ENCODE data around the gene UTP15.
A peak's percentile ranks its signal among the peaks of the same experiment; 100 is the strongest.

The UTP15 gene

DNA sequence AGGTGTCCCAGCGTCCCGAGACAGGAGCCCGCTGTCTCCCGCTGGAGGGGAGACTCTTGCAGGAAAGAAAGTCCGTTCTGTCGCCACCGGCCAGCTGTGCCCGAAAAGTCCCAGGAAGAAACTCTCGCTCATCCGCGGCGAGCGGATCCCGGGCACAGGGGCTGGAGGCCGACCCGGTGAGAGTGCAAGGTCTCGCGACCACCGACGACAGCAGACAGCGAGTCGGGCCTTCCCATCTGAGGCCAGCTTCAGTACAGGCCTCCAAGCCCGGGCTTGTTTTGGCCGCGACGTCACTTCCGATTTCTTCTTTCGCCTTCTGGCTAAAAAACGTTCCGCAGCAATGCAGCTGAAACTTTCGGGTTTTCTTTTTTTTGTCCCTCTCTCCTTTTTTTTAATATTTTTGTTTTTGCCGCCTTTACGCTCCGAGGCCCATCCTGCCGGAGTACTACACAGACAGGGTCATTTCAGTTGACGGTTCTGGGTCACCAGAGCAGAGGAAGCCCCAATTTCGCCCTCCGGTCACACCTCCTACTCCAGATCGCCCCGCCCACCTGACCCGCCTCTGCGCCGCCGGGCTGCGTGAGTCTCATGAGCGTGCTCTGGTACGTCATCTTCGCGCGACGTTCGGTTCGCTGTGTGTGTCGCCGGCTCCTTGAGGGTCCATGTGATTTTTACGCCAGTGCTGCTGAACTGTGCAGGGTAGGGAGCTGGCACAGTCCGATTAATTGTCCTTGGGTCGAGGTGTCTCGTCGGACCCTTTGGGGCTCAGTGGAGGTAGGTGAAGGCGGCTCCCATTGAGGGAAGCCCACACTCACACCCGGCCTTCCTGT, at the start of gene UTP15, which contains the start of gene ANKRA2:
Gene UTP15 (plus strand): TSS at position 605 of the 830 bp plus-strand sequence. CDS start 1,602 bp downstream, outside the sequence.
Gene ANKRA2 (minus strand): TSS at position 501 of the 830 bp plus-strand sequence. CDS start 2,758 bp downstream, outside the sequence.
- H3K4me1 ChIP-seq (ENCODE audit: control insufficient read depth, insufficient read depth, low read length), result peaks cover 8% of the 10 kb centered on the region
- H3K36me3 ChIP-seq (ENCODE audit: control insufficient read depth, insufficient read depth, low read length), result peaks cover 4% of the 10 kb centered on the region

DNA sequence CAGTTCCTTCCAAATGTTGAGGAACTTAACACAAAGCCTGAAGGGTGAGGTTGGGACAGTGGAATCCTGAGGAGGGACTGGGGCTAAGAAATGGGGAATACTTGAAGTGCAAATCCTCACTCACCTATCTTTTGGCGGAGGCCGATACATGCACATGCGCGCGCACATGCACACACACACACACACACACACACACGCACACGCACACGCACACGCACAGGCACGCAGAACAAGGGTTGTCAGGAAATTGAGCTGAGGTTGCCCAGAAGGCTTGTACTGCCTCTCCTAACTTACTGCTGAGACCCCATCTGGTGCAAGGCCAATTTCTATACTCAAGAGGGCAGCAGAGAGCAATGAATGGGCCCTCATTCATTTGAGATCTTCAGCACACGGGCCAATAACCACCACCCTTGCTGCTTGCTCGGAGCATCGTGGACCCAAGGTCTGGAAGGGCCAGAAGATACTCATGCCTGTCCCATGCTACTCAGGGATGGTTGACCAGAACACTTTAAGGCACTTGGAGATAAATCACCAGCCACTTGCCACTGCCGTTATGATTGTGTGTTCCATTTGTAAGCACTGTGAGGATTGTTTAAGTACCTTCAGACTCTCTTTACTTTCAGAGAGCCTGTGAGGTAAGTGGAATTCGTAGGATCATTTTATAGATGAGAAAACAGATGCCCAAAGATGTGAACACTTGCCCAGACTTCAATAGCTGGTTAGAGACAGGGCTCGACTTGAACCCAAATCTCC, 45.8 kb upstream of the UTP15 start:
- Histone ChIP-seq H3K9ac (ENCODE audit: low read length) (no peak overlapping the region), H3K36me3 (ENCODE audit: control insufficient read depth, insufficient read depth, low read length) (no peaks in the 10 kb centered on the region), H3K4me3 (ENCODE audit: low read length) (no peak overlapping the region), H3K27me3 (ENCODE audit: control insufficient read depth, insufficient read depth, low read length) (no peaks in the 10 kb centered on the region), H3K4me1 (ENCODE audit: control insufficient read depth, insufficient read depth, low read length) (no peaks in the 10 kb centered on the region), H3K27ac (ENCODE audit: low read depth, low read length) (no peak overlapping the region)

More for the DNA sequence above, at the start of gene UTP15, which contains the start of gene ANKRA2:
- Histone ChIP-seq H3K4me3 (ENCODE audit: low read length) (peak within 1 kb of the TSS; percentile 99), H3K9ac (ENCODE audit: low read length) (peak within 1 kb of the TSS; percentile 95), H3K27me3 (ENCODE audit: control insufficient read depth, insufficient read depth, low read length) (peaks cover 2% of the 10 kb centered on the region), H3K27ac (ENCODE audit: low read depth, low read length) (peak within 1 kb of the TSS; percentile 90)

DNA sequence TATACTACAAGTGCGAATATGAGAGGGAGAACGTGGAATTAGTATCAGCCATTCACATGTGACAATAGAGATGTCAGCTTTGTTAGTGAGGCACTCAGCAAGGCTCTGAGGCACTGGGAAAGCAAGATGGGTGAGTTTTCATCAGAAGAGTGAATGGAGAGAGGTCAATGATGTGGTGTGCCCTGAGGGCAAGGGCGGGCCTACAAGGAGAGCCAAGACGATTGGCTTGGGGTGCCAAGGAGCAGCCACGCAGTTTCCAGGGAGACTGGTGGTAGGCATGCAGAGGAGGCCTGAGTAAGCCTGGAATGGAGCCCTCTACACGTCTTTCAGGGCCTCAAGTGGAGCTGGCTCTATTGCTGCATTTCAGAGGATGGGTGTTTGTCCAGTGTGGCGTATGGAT, 42.6 kb upstream of the UTP15 start:
- Histone ChIP-seq H3K4me1 (ENCODE audit: control insufficient read depth, insufficient read depth, low read length) (no peaks in the 10 kb centered on the region), H3K27ac (ENCODE audit: low read depth, low read length) (no peak overlapping the region), H3K27me3 (ENCODE audit: control insufficient read depth, insufficient read depth, low read length) (no peaks in the 10 kb centered on the region), H3K9ac (ENCODE audit: low read length) (no peak overlapping the region), H3K36me3 (ENCODE audit: control insufficient read depth, insufficient read depth, low read length) (no peaks in the 10 kb centered on the region), H3K4me3 (ENCODE audit: low read length) (no peak overlapping the region)

DNA sequence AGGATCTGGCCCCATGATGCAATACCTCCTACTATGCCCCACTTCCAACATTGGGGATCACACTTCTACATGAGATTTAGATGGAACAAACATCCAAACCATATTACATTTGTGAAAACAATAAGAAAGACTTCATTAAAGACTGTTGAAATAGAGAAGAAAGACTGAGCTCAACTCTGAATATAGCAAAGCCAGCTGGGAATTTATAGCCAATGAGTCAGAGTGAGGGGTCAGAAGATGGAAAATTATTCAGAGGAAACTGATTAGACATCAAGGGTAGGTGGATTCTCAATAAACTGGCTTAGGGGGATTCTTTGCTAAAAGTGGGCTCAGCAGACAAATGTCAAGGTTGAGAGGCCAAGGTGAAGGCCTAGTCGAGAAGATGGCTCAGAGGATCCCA, 41.7 kb upstream of the UTP15 start:
- no peaks in the 10 kb centered on the region for H3K27me3 ChIP-seq (ENCODE audit: control insufficient read depth, insufficient read depth, low read length)
- H3K9ac ChIP-seq (ENCODE audit: low read length), result no peak overlapping the region
- no peak overlapping the region for H3K27ac ChIP-seq (ENCODE audit: low read depth, low read length)
- no peaks in the 10 kb centered on the region for H3K4me1 ChIP-seq (ENCODE audit: control insufficient read depth, insufficient read depth, low read length)
- H3K36me3 ChIP-seq (ENCODE audit: control insufficient read depth, insufficient read depth, low read length), result no peaks in the 10 kb centered on the region
- H3K4me3 ChIP-seq (ENCODE audit: low read length), result no peak overlapping the region

DNA sequence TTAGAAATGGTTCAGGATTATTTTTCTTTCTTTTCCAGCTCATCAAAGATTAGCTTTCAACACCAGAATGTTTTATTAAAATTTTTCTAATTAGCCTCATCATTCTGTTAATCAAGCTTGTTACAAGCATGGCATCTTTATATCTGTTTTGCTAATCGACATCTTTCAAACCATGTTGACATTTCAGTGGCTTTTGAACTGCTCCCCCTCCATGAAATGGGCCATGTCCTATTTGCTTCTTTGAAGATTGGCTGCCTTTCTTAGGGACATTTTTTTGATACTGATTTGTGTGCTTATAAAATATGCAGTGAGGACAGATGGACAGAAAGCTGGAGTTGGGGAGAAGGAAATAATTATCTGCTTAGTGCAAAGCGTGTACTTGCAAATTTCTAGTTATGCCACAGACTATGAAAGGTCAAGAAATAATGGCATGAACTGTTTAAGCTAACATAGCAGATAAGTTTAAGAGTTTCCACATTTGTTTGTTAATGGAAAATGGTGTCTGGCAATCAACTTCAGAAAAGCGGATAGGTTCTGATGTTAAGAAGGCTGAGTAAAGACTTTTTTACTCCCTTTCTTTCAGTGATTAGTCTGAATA, 39.8 kb upstream of the UTP15 start:
- Histone ChIP-seq H3K27ac (ENCODE audit: low read depth, low read length) (no peak overlapping the region), H3K27me3 (ENCODE audit: control insufficient read depth, insufficient read depth, low read length) (no peaks in the 10 kb centered on the region), H3K4me1 (ENCODE audit: control insufficient read depth, insufficient read depth, low read length) (no peaks in the 10 kb centered on the region), H3K4me3 (ENCODE audit: low read length) (no peak overlapping the region), H3K9ac (ENCODE audit: low read length) (no peak overlapping the region), H3K36me3 (ENCODE audit: control insufficient read depth, insufficient read depth, low read length) (no peaks in the 10 kb centered on the region)

- Histone ChIP-seq H3K27me3 (ENCODE audit: control insufficient read depth, insufficient read depth, low read length) (no peaks in the 10 kb centered on the region), H3K9ac (ENCODE audit: low read length) (no peak overlapping the region), H3K36me3 (ENCODE audit: control insufficient read depth, insufficient read depth, low read length) (no peaks in the 10 kb centered on the region), H3K4me1 (ENCODE audit: control insufficient read depth, insufficient read depth, low read length) (no peaks in the 10 kb centered on the region), H3K27ac (ENCODE audit: low read depth, low read length) (no peak overlapping the region), H3K4me3 (ENCODE audit: low read length) (no peak overlapping the region)
Measured at GRCh38 chr5:73528248-73528647, 37.3 kb upstream of the UTP15 start.

- H3K4me1 ChIP-seq (ENCODE audit: control insufficient read depth, insufficient read depth, low read length), result no peaks in the 10 kb centered on the region
- no peaks in the 10 kb centered on the region for H3K36me3 ChIP-seq (ENCODE audit: control insufficient read depth, insufficient read depth, low read length)
- H3K27me3 ChIP-seq (ENCODE audit: control insufficient read depth, insufficient read depth, low read length), result no peaks in the 10 kb centered on the region
- no peak overlapping the region for H3K9ac ChIP-seq (ENCODE audit: low read length)
- H3K27ac ChIP-seq (ENCODE audit: low read depth, low read length), result no peak overlapping the region
- H3K4me3 ChIP-seq (ENCODE audit: low read length), result no peak overlapping the region
Measured at GRCh38 chr5:73529081-73529480, 36.5 kb upstream of the UTP15 start.

DNA sequence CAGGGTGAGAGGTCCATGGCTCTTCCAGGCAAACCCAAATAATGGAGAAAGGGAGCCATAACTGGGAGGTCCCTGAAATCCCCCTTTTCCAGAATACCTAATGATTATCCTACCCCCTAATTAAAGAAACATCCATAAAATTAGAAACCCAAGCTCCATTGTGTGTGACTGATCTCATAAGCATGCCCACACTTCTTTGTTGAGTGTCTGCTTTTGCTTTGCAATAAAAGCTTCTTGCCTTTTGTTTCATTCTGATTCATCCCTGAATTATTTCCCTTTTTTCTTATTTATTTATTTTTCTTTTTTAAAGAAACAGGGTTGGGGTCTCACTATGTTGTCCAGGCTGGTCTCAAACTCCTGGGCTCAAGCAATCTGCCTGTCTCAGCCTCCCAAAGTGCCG, 34.2 kb upstream of the UTP15 start:
- no peak overlapping the region for H3K9ac ChIP-seq (ENCODE audit: low read length)
- H3K36me3 ChIP-seq (ENCODE audit: control insufficient read depth, insufficient read depth, low read length), result no peaks in the 10 kb centered on the region
- H3K4me3 ChIP-seq (ENCODE audit: low read length), result no peak overlapping the region
- H3K27me3 ChIP-seq (ENCODE audit: control insufficient read depth, insufficient read depth, low read length), result no peaks in the 10 kb centered on the region
- H3K4me1 ChIP-seq (ENCODE audit: control insufficient read depth, insufficient read depth, low read length), result no peaks in the 10 kb centered on the region
- H3K27ac ChIP-seq (ENCODE audit: low read depth, low read length), result no peak overlapping the region

DNA sequence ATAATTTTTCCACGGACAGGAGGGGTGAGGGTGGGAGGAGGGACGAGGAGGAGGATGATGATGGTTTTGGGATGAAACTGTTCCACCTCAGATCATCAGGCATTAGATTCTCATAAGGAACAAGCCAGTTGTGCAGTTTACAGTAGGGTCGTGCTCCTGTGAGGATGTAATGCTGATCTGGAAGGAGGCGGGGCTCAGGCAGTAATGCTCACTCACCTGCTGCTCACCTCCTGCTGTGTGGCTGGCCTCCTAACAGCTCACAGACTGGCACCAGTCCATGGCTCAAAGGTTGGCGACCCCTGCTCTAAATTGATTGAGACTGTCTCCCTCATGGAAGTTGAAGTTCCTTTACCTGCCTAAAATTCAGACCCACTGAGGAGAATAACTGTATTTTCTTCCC, 33.3 kb upstream of the UTP15 start:
- no peaks in the 10 kb centered on the region for H3K4me1 ChIP-seq (ENCODE audit: control insufficient read depth, insufficient read depth, low read length)
- H3K36me3 ChIP-seq (ENCODE audit: control insufficient read depth, insufficient read depth, low read length), result no peaks in the 10 kb centered on the region
- no peak overlapping the region for H3K9ac ChIP-seq (ENCODE audit: low read length)
- no peak overlapping the region for H3K27ac ChIP-seq (ENCODE audit: low read depth, low read length)
- H3K27me3 ChIP-seq (ENCODE audit: control insufficient read depth, insufficient read depth, low read length), result no peaks in the 10 kb centered on the region
- no peak overlapping the region for H3K4me3 ChIP-seq (ENCODE audit: low read length)

- Histone ChIP-seq H3K4me3 (ENCODE audit: low read length) (no peak overlapping the region), H3K27me3 (ENCODE audit: control insufficient read depth, insufficient read depth, low read length) (no peaks in the 10 kb centered on the region), H3K36me3 (ENCODE audit: control insufficient read depth, insufficient read depth, low read length) (no peaks in the 10 kb centered on the region), H3K4me1 (ENCODE audit: control insufficient read depth, insufficient read depth, low read length) (no peaks in the 10 kb centered on the region), H3K27ac (ENCODE audit: low read depth, low read length) (no peak overlapping the region), H3K9ac (ENCODE audit: low read length) (no peak overlapping the region)
Measured at GRCh38 chr5:73534011-73534644, 31.4 kb upstream of the UTP15 start.

GRCh38 chr5:73534971-73535370, 30.6 kb upstream of the UTP15 start:
- Histone ChIP-seq H3K4me1 (ENCODE audit: control insufficient read depth, insufficient read depth, low read length) (no peaks in the 10 kb centered on the region), H3K36me3 (ENCODE audit: control insufficient read depth, insufficient read depth, low read length) (no peaks in the 10 kb centered on the region), H3K27ac (ENCODE audit: low read depth, low read length) (no peak overlapping the region), H3K9ac (ENCODE audit: low read length) (no peak overlapping the region), H3K4me3 (ENCODE audit: low read length) (no peak overlapping the region), H3K27me3 (ENCODE audit: control insufficient read depth, insufficient read depth, low read length) (no peaks in the 10 kb centered on the region)

GRCh38 chr5:73539730-73540129, 25.8 kb upstream of the UTP15 start:
- Histone ChIP-seq H3K9ac (ENCODE audit: low read length) (no peak overlapping the region), H3K4me3 (ENCODE audit: low read length) (no peak overlapping the region), H3K4me1 (ENCODE audit: control insufficient read depth, insufficient read depth, low read length) (no peaks in the 10 kb centered on the region), H3K27ac (ENCODE audit: low read depth, low read length) (no peak overlapping the region), H3K36me3 (ENCODE audit: control insufficient read depth, insufficient read depth, low read length) (no peaks in the 10 kb centered on the region), H3K27me3 (ENCODE audit: control insufficient read depth, insufficient read depth, low read length) (no peaks in the 10 kb centered on the region)
